H9 (cell line): ENCODE data around the gene MEG3. TPM values are rescaled to one million over a fixed set of nuclear protein-coding genes. Genes with fewer than 3 reads are reported as not detected.

ENCODE experiments used
- DNase-seq: peaks from one replicate; pipeline ENCODE4 v3.0.0-alpha.2; 2017
- H2AFZ ChIP-seq: one replicate; pipeline ENCODE4 v1.6.1; 2013; ENCODE audit warnings: mild to moderate bottlenecking, low read length, control low read depth, moderate library complexity
- H2AK5ac ChIP-seq: 2 replicates; pipeline ENCODE4 v1.6.1; 2013; ENCODE audit warnings: low read length, control low read depth, mixed read lengths; ENCODE audit not compliant: insufficient read length
- H2BK120ac ChIP-seq: one replicate; pipeline ENCODE4 v1.6.1; 2013; ENCODE audit warnings: low read depth, mild to moderate bottlenecking, low read length, control low read depth, inconsistent platforms; ENCODE audit not compliant: poor library complexity, severe bottlenecking
- H2BK12ac ChIP-seq: 2 replicates; pipeline ENCODE4 v1.6.1; 2013; ENCODE audit warnings: low read length, control low read depth, mixed read lengths, low read depth; ENCODE audit not compliant: insufficient read length
- H2BK15ac ChIP-seq: 2 replicates; pipeline ENCODE4 v1.6.1; 2013; ENCODE audit warnings: low read depth, low read length, control low read depth
- H2BK20ac ChIP-seq: one replicate; pipeline ENCODE4 v1.6.1; 2013; ENCODE audit warnings: low read depth, mild to moderate bottlenecking, low read length, control low read depth, inconsistent platforms; ENCODE audit not compliant: poor library complexity, severe bottlenecking
- H2BK5ac ChIP-seq: 2 replicates; pipeline ENCODE4 v1.6.1; 2013; ENCODE audit warnings: low read length, control low read depth, mixed read lengths; ENCODE audit not compliant: insufficient read length
- H3K14ac ChIP-seq: 2 replicates; pipeline ENCODE4 v1.6.1; 2013; ENCODE audit warnings: low read length, control low read depth; ENCODE audit not compliant: insufficient read depth
- H3K18ac ChIP-seq: 2 replicates; pipeline ENCODE4 v1.6.1; 2013; ENCODE audit warnings: low read depth, mild to moderate bottlenecking, mixed read lengths, low read length, control low read depth; ENCODE audit not compliant: insufficient read length
- H3K23ac ChIP-seq: 2 replicates; pipeline ENCODE4 v1.6.1; 2013; ENCODE audit warnings: low read length, control low read depth, mixed read lengths, low read depth; ENCODE audit not compliant: insufficient read length
- H3K23me2 ChIP-seq: 2 replicates; pipeline ENCODE4 v1.6.1; 2013; ENCODE audit warnings: low read depth, mild to moderate bottlenecking, mixed read lengths, low read length, control low read depth; ENCODE audit not compliant: insufficient read length, poor library complexity, severe bottlenecking
- H3K27ac ChIP-seq: 2 replicates; pipeline ENCODE4 v1.5.1; 2013; ENCODE audit warnings: low read length, control low read depth, mixed read lengths, low read depth; ENCODE audit not compliant: insufficient read length
- H3K27me3 ChIP-seq: 2 replicates; pipeline ENCODE4 v1.6.1; 2013; ENCODE audit warnings: low read length, control low read depth, inconsistent platforms; ENCODE audit not compliant: insufficient read depth
- H3K4ac ChIP-seq: 2 replicates; pipeline ENCODE4 v1.6.1; 2013; ENCODE audit warnings: low read depth, mild to moderate bottlenecking, control low read depth, inconsistent platforms, low read length, moderate library complexity
- H3K4me1 ChIP-seq: 2 replicates; pipeline ENCODE4 v1.6.1; 2013; ENCODE audit warnings: low read length, control low read depth, inconsistent platforms; ENCODE audit not compliant: insufficient read depth
- H3K4me2 ChIP-seq: 2 replicates; pipeline ENCODE4 v1.6.1; 2013; ENCODE audit warnings: low read length, control low read depth, mixed read lengths; ENCODE audit not compliant: insufficient read length, insufficient read depth
- H3K56ac ChIP-seq: 2 replicates; pipeline ENCODE4 v1.6.1; 2013; ENCODE audit warnings: low read depth, mild to moderate bottlenecking, mixed read lengths, low read length, control low read depth; ENCODE audit not compliant: insufficient read length
- H3K79me1 ChIP-seq: 2 replicates; pipeline ENCODE4 v1.6.1; 2013; ENCODE audit warnings: low read depth, mild to moderate bottlenecking, moderate library complexity, low read length, control low read depth, inconsistent platforms; ENCODE audit not compliant: insufficient read depth, poor library complexity, severe bottlenecking
- H3K79me2 ChIP-seq: 2 replicates; pipeline ENCODE4 v1.6.1; 2013; ENCODE audit warnings: low read length, control low read depth, inconsistent platforms; ENCODE audit not compliant: insufficient read depth
- H3K9ac ChIP-seq: 2 replicates; pipeline ENCODE4 v1.6.1; 2013; ENCODE audit warnings: low read length, control low read depth, mixed read lengths; ENCODE audit not compliant: insufficient read length; ENCODE audit errors: extremely low read depth
- H3K9me3 ChIP-seq: one replicate; pipeline ENCODE4 v1.6.1; 2013; ENCODE audit warnings: low read depth, low read length, inconsistent platforms; ENCODE audit not compliant: control insufficient read depth
- H3T11ph ChIP-seq: one replicate; pipeline ENCODE4 v1.6.1; 2013; ENCODE audit warnings: mild to moderate bottlenecking, low read length, control low read depth, inconsistent platforms
- H4K20me1 ChIP-seq: one replicate; pipeline ENCODE4 v1.6.1; 2013; ENCODE audit not compliant: control insufficient read depth, insufficient read length, insufficient read depth
- H4K5ac ChIP-seq: 2 replicates; pipeline ENCODE4 v1.6.1; 2013; ENCODE audit warnings: low read depth, mild to moderate bottlenecking, mixed read lengths, low read length, control low read depth; ENCODE audit not compliant: insufficient read length
- H4K8ac ChIP-seq: replicated peaks from 2 replicates; pipeline ENCODE4 v1.6.1; 2013; ENCODE audit warnings: low read length, control low read depth, mixed read lengths, low read depth; ENCODE audit not compliant: insufficient read length
- H4K91ac ChIP-seq: 2 replicates; pipeline ENCODE4 v1.6.1; 2013; ENCODE audit warnings: low read depth, mild to moderate bottlenecking, moderate library complexity, mixed read lengths, low read length, control low read depth; ENCODE audit not compliant: insufficient read length
- H3K27ac Mint-ChIP-seq, 3 experiments: 2 replicates in 2 of 3; 3 replicates in 1 of 3; pipeline ENCODE4 v1.8.0; 2020 to 2021; ENCODE audit warnings: mixed read lengths in 3 of 3, mild to moderate bottlenecking in 1 of 3, moderate library complexity in 1 of 3
- H3K27me3 Mint-ChIP-seq: 2 replicates; pipeline ENCODE4 v1.8.0; 2021; ENCODE audit warnings: low read depth, mild to moderate bottlenecking, moderate library complexity, mixed read lengths
- H3K36me3 Mint-ChIP-seq, 3 experiments: 2 replicates in 2 of 3; 3 replicates in 1 of 3; pipeline ENCODE4 v1.8.0; 2020 to 2021; ENCODE audit warnings: low read depth in 3 of 3, mixed read lengths in 3 of 3; ENCODE audit not compliant: insufficient read depth in 1 of 3
- H3K4me1 Mint-ChIP-seq, 2 experiments: 2 replicates each; pipeline ENCODE4 v1.8.0; 2020; ENCODE audit warnings: mixed read lengths in 2 of 2
- H3K4me3 Mint-ChIP-seq, 2 experiments: 2 replicates in 1 of 2; 3 replicates in 1 of 2; pipeline ENCODE4 v1.8.0; 2020 to 2021; ENCODE audit warnings: mild to moderate bottlenecking in 2 of 2, mixed read lengths in 2 of 2, moderate library complexity in 1 of 2
- H3K9me3 Mint-ChIP-seq, 2 experiments: 2 replicates in 1 of 2; 3 replicates in 1 of 2; pipeline ENCODE4 v1.8.0; 2020; ENCODE audit warnings: mild to moderate bottlenecking in 2 of 2, mixed read lengths in 2 of 2, moderate library complexity in 1 of 2
- CTCF ChIP-seq: fragments of 200-600 bp; sonication (generic); conservative IDR thresholded peaks from 3 replicates; pipeline ENCODE4 v1.8.0; 2021; ENCODE audit warnings: antibody characterized with exemption, mild to moderate bottlenecking
- WGBS: extraction: QIAGEN DNeasy Blood & Tissue Kit; methylation state at CpG from one replicate; pipeline ENCODE4 v1.1.7; 2013; ENCODE audit warnings: missing lambda C conversion rate, low lambda C conversion rate, mixed read lengths; ENCODE audit not compliant: insufficient read length; ENCODE audit errors: extremely low coverage; 5-methylcytosine and 5-hydroxymethylcytosine counted together
- total RNA-seq: library from RNA; stranded (reverse); gene quantifications from 2 replicates; pipeline ENCODE4 v1.2.1, GENCODE V29; 2021

The MEG3 gene
- total RNA-seq, 1 experiment from 2014 or later = 0.52 TPM

DNA sequence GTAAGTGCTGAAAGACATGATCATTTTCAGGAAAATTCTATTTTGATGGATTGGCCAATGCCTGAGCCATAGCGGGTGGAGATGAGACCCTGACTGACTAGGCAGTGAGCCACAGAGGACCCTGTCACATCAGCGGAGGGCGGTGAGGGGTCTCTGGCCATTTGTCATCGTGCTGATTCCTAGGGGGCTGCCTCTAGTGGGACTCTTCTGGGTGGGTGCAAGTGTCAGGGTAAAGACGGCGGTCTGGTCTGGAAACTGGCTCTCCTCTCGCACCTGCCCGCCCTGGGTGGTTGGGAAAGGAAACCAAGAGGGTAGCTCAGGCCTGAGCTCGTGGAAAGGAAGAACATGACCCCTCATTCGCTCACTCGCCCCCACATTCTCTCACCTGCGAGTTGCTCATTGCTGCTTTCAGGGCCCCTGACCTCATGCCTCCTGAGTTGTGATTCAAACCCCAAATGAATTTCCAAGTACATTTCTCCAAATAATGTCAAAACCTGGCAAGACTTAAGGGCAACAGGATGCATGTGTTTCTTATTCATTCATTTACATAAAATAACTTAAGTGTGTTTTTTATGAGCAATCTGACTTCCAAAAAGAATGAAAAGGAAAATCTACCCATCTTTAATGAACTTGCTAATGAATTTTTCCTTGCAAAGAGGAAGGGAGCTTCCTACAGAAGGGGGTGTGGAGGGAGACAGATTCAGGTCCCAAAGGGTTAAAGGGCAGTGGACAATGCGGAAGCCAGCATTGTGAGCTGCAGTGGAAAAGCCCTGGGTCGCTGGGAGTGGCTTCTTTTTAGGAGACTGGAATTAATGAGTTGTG lies 12.8 kb downstream of the MEG3 start:
- Histone ChIP-seq H2BK120ac (no peak overlapping the region), H4K20me1 (no peaks in the 10 kb centered on the region), H3K27ac (no peak overlapping the region), H3K79me1 (no peaks in the 10 kb centered on the region), H4K8ac (no peak overlapping the region), H2AFZ (no peak overlapping the region), H3K4ac (no peak overlapping the region), H3K9me3 (no peaks in the 10 kb centered on the region), H3K14ac (no peak overlapping the region), H3T11ph (no peak overlapping the region), H3K79me2 (no peaks in the 10 kb centered on the region), H4K5ac (no peak overlapping the region), H2BK5ac (no peak overlapping the region), H3K23ac (no peak overlapping the region), H3K18ac (no peak overlapping the region), H2AK5ac (no peak overlapping the region), H3K23me2 (no peaks in the 10 kb centered on the region), H2BK15ac (no peak overlapping the region), H3K9ac (no peak overlapping the region), H3K4me1 (peaks cover 6% of the 10 kb centered on the region; the same call in 1 of the 2 replicates), H2BK12ac (no peak overlapping the region), H3K27me3 (no peaks in the 10 kb centered on the region), H3K4me2 (no peak overlapping the region), H4K91ac (no peak overlapping the region), H3K56ac (no peak overlapping the region), H2BK20ac (no peak overlapping the region)
- peak overlapping the region in 2 of 3 experiments; percentile 73 to 99; a peak in 4 of 7 replicates for H3K27ac Mint-ChIP-seq
- H3K4me3 Mint-ChIP-seq = peak overlapping the region in 1 of 2 experiments; percentile 35; a peak in 1 of 5 replicates
- DNase-seq = no peak
- no peaks in the 10 kb centered on the region for H3K9me3 Mint-ChIP-seq
- no peaks in the 10 kb centered on the region for H3K36me3 Mint-ChIP-seq
- peaks cover 46 to 69% of the 10 kb centered on the region in 2 experiments for H3K4me1 Mint-ChIP-seq
- peaks cover 7% of the 10 kb centered on the region for H3K27me3 Mint-ChIP-seq
- no peak for TF ChIP-seq CTCF
- no CpG with 5 or more reads among the region's 14 CpGs for WGBS
